ENCODE measurements around the gene PIP4K2A.
A peak's percentile ranks its signal among the peaks of the same experiment; 100 is the strongest.

GRCh38 chr10:22550732-22551131 is 163.6 kb downstream of the PIP4K2A start:
- no peak for TF ChIP-seq POLR2A (IDR thresholded peaks at IDR 0.05)
- peak in 5 of 6 experiments; percentile 15 to 48 (median 35) for TF ChIP-seq CTCF (IDR thresholded peaks at IDR 0.05)
